Neural cell (in vitro differentiated cells): Measurements from ENCODE around the gene BMP8B.

ENCODE experiments used
- CTCF ChIP-seq: fragments of 450-650 bp; IDR thresholded peaks from 2 replicates; pipeline ENCODE4 v1.5.1; 2014; ENCODE audit warnings: antibody characterized with exemption, mild to moderate bottlenecking, moderate library complexity; ENCODE audit not compliant: poor library complexity, severe bottlenecking
- EZH2 ChIP-seq: fragments of 200-600, 300-800 bp; shearing (Covaris generic), sonication (generic); IDR thresholded peaks from 2 replicates; pipeline ENCODE4 v1.6.1; 2014; ENCODE audit warnings: antibody characterized with exemption, low read length, borderline replicate concordance, mild to moderate bottlenecking; ENCODE audit not compliant: insufficient read depth, poor library complexity, severe bottlenecking
- POLR2AphosphoS5 ChIP-seq: IDR thresholded peaks from 2 replicates; pipeline ENCODE4 v1.6.1; 2012
- RAD21 ChIP-seq: fragments of 450-650 bp; conservative IDR thresholded peaks from 2 replicates; pipeline ENCODE4 v1.6.1; 2014; ENCODE audit warnings: antibody characterized with exemption, mild to moderate bottlenecking, moderate library complexity
- REST ChIP-seq: IDR thresholded peaks from 2 replicates; pipeline ENCODE4 v1.6.1; 2012; ENCODE audit warnings: borderline replicate concordance
- TAF1 ChIP-seq: IDR thresholded peaks from 2 replicates; pipeline ENCODE4 v1.6.1; 2012; ENCODE audit warnings: low read depth

- TF ChIP-seq CTCF, result no peak
- no peak for TF ChIP-seq REST
- TF ChIP-seq RAD21, result no peak
- no peak for TF ChIP-seq TAF1
- TF ChIP-seq POLR2AphosphoS5, result no peak
- TF ChIP-seq EZH2, result no peak
Measured at GRCh38 chr1:39776886-39777285, 11.8 kb downstream of the BMP8B start.
